ENCODE measurements around the gene MAP3K4.

DNA sequence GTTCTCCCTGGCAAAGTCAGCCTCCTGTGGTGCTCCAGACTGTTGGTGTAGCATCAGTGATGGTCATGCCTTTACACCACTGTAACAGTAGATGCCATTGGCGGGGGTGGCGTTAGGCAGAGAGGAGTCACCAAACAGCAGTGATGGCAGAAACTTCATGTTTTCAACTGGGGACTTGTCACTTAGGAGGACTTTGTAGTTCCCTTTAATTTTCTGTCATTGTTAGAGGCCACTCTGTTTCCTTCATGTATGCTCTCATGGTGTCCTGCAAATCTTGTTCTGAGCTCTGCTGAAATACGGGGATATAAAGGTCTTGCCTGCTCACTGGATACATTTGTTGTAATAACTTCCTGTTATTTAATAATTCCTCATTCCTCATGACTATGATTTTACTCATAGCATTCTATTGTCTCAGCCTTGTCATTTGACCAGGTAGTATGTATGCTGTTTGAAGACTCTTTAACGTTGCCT lies 4.6 kb downstream of the MAP3K4 start:
- TF ChIP-seq, protein P1, sequence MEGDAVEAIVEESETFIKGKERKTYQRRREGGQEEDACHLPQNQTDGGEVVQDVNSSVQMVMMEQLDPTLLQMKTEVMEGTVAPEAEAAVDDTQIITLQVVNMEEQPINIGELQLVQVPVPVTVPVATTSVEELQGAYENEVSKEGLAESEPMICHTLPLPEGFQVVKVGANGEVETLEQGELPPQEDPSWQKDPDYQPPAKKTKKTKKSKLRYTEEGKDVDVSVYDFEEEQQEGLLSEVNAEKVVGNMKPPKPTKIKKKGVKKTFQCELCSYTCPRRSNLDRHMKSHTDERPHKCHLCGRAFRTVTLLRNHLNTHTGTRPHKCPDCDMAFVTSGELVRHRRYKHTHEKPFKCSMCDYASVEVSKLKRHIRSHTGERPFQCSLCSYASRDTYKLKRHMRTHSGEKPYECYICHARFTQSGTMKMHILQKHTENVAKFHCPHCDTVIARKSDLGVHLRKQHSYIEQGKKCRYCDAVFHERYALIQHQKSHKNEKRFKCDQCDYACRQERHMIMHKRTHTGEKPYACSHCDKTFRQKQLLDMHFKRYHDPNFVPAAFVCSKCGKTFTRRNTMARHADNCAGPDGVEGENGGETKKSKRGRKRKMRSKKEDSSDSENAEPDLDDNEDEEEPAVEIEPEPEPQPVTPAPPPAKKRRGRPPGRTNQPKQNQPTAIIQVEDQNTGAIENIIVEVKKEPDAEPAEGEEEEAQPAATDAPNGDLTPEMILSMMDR (IDR thresholded peaks at IDR 0.05): no peak
- no peak for TF ChIP-seq POLR2AphosphoS5 (IDR thresholded peaks at IDR 0.05)
- TF ChIP-seq POLR2A (IDR thresholded peaks at IDR 0.05): no peak

Measured in breast epithelium (tissue), 3 donors.